H1 (cell line): ENCODE data around the gene KLF18. TPM values are rescaled to one million over a fixed set of nuclear protein-coding genes. Genes with fewer than 3 reads are reported as not detected.

Experiments
- CTCF ChIA-PET: fragments of 300-600 bp; sonication (Branson Sonifier 250); formaldehyde crosslinking; loops from one replicate; lab custom pipeline; 2021; ENCODE audit not compliant: partially characterized antibody; lab: Charles Lee
- POLR2A ChIA-PET: fragments of 300-600 bp; sonication (Branson Sonifier 250); formaldehyde crosslinking; loops from one replicate; lab custom pipeline; 2021; ENCODE audit warnings: inconsistent platforms; ENCODE audit not compliant: partially characterized antibody; lab: Charles Lee
- DNase-seq, 2 experiments: peaks; one replicate each; pipeline versions ENCODE4 v3.0.0 to v3.0.0-alpha.2; 2010 to 2022; ENCODE audit warnings: low spot score in 2 of 2, low read depth in 1 of 2, mixed read lengths in 1 of 2
- FAIRE-seq: peaks from 2 replicates; lab custom pipeline; 2011; peaks lifted over from hg19 to GRCh38; lab: Jason Lieb, UNC
- H2AFZ ChIP-seq: 2 replicates; pipeline ENCODE4 v1.8.1; 2012; ENCODE audit warnings: low read length, inconsistent platforms
- H2AK5ac ChIP-seq: 2 replicates; pipeline ENCODE4 v1.6.1; 2013; ENCODE audit warnings: low read depth, low read length
- H2BK120ac ChIP-seq: replicated peaks from 2 replicates; pipeline ENCODE3; 2013; ENCODE audit warnings: low read depth, low read length, inconsistent platforms
- H2BK12ac ChIP-seq: 2 replicates; pipeline ENCODE4 v1.6.1; 2013; ENCODE audit warnings: low read depth, low read length
- H2BK15ac ChIP-seq: 2 replicates; pipeline ENCODE4 v1.6.1; 2013; ENCODE audit warnings: low read length
- H2BK20ac ChIP-seq: 2 replicates; pipeline ENCODE4 v1.6.1; 2013; ENCODE audit warnings: low read length
- H2BK5ac ChIP-seq: 2 replicates; pipeline ENCODE4 v1.6.1; 2013; ENCODE audit warnings: low read depth, low read length
- H3K14ac ChIP-seq: 2 replicates; pipeline ENCODE4 v1.6.1; 2013; ENCODE audit warnings: inconsistent platforms; ENCODE audit not compliant: insufficient read length
- H3K18ac ChIP-seq: 2 replicates; pipeline ENCODE4 v1.6.1; 2013; ENCODE audit warnings: low read length; ENCODE audit errors: extremely low read depth
- H3K23ac ChIP-seq: 2 replicates; pipeline ENCODE4 v1.6.1; 2013; ENCODE audit warnings: inconsistent platforms; ENCODE audit not compliant: insufficient read length
- H3K23me2 ChIP-seq: 2 replicates; pipeline ENCODE4 v1.6.1; 2013; ENCODE audit warnings: low read depth, low read length
- H3K27ac ChIP-seq: 2 replicates; pipeline ENCODE4 v1.6.1; 2011; ENCODE audit warnings: low read depth, low read length, inconsistent platforms
- H3K27me3 ChIP-seq, 4 experiments: replicated peaks in 1 of 4; 1 replicate in 1 of 4; 2 replicates in 3 of 4; pipeline versions ENCODE4 v1.6.1 to v1.8.1; 2011 to 2013; ENCODE audit warnings: low read length in 3 of 4, mild to moderate bottlenecking in 3 of 4, inconsistent platforms in 2 of 4, mixed read lengths in 2 of 4, moderate library complexity in 1 of 4; ENCODE audit not compliant: control insufficient read depth in 3 of 4, insufficient read depth in 3 of 4; ENCODE audit errors: extremely low read depth in 1 of 4
- H3K36me3 ChIP-seq, 4 experiments: 2 replicates each; pipeline versions ENCODE4 v1.6.1 to v1.8.1; 2011 to 2013; ENCODE audit warnings: mild to moderate bottlenecking in 4 of 4, low read length in 3 of 4, moderate library complexity in 2 of 4, control low read depth in 1 of 4, inconsistent platforms in 1 of 4; ENCODE audit not compliant: insufficient read depth in 4 of 4, control insufficient read depth in 2 of 4
- H3K4ac ChIP-seq: replicated peaks from 2 replicates; pipeline ENCODE3; 2013; ENCODE audit warnings: low read length, low read depth, mixed read lengths, inconsistent platforms; ENCODE audit not compliant: insufficient read length
- H3K4me1 ChIP-seq, 4 experiments: replicated peaks in 1 of 4; 1 replicate in 1 of 4; 2 replicates in 3 of 4; pipeline versions ENCODE4 v1.6.1 to v1.8.1; 2011 to 2013; ENCODE audit warnings: low read length in 3 of 4, inconsistent platforms in 2 of 4, mixed read lengths in 1 of 4; ENCODE audit not compliant: insufficient read depth in 4 of 4, control insufficient read depth in 3 of 4
- H3K4me2 ChIP-seq, 2 experiments: 2 replicates each; pipeline versions ENCODE4 v1.6.1 to v1.8.1; 2011 to 2013; ENCODE audit warnings: low read depth in 2 of 2, low read length in 2 of 2, control low read depth in 1 of 2, inconsistent platforms in 1 of 2, mild to moderate bottlenecking in 1 of 2; ENCODE audit not compliant: insufficient read depth in 1 of 2
- H3K4me3 ChIP-seq, 4 experiments: fragments of 200-600, 300-600 bp in 1 of 4; sonication (generic), shearing (Covaris generic), sonication (Bioruptor Twin) in 1 of 4; 2 replicates each; pipeline versions ENCODE4 v1.5.1 to v1.8.1; 2011 to 2016; ENCODE audit warnings: low read length in 4 of 4, low read depth in 3 of 4, control low read depth in 2 of 4, inconsistent platforms in 2 of 4, mild to moderate bottlenecking in 2 of 4, mixed read lengths in 1 of 4, moderate library complexity in 1 of 4; ENCODE audit not compliant: insufficient read depth in 2 of 4; ENCODE audit errors: extremely low read depth in 1 of 4
- H3K56ac ChIP-seq: replicated peaks from 2 replicates; pipeline ENCODE3; 2013; ENCODE audit warnings: low read depth, mild to moderate bottlenecking, mixed read lengths, low read length, inconsistent platforms; ENCODE audit not compliant: insufficient read length
- H3K79me1 ChIP-seq: 2 replicates; pipeline ENCODE4 v1.6.1; 2013; ENCODE audit warnings: low read depth, low read length, control low read depth
- H3K79me2 ChIP-seq, 2 experiments: 2 replicates each; pipeline versions ENCODE4 v1.6.1 to v1.8.1; 2012 to 2013; ENCODE audit warnings: low read length in 2 of 2, mild to moderate bottlenecking in 2 of 2, inconsistent platforms in 1 of 2; ENCODE audit not compliant: insufficient read depth in 2 of 2, control insufficient read depth in 1 of 2
- H3K9ac ChIP-seq, 4 experiments: replicated peaks in 1 of 4; 1 replicate in 1 of 4; 2 replicates in 3 of 4; pipeline versions ENCODE4 v1.6.1 to v1.8.1; 2011 to 2013; ENCODE audit warnings: low read depth in 3 of 4, low read length in 3 of 4, control low read depth in 2 of 4, mild to moderate bottlenecking in 2 of 4, moderate library complexity in 2 of 4, inconsistent platforms in 1 of 4; ENCODE audit errors: extremely low read depth in 1 of 4
- H3K9me3 ChIP-seq, 2 experiments: 2 replicates each; pipeline versions ENCODE4 v1.6.1 to v1.8.1; 2012 to 2013; ENCODE audit warnings: mild to moderate bottlenecking in 2 of 2, moderate library complexity in 2 of 2, control low read depth in 1 of 2, inconsistent platforms in 1 of 2, low read depth in 1 of 2, low read length in 1 of 2, mixed read lengths in 1 of 2; ENCODE audit not compliant: insufficient read depth in 2 of 2
- H4K20me1 ChIP-seq, 2 experiments: replicated peaks in 1 of 2; 2 replicates each; pipeline versions ENCODE3 to v1.8.1; 2011 to 2013; ENCODE audit warnings: inconsistent platforms in 2 of 2, low read length in 2 of 2, mild to moderate bottlenecking in 1 of 2; ENCODE audit not compliant: insufficient read depth in 2 of 2, control insufficient read depth in 1 of 2
- H4K5ac ChIP-seq: 2 replicates; pipeline ENCODE4 v1.6.1; 2013; ENCODE audit warnings: low read length, low read depth, mixed read lengths, inconsistent platforms; ENCODE audit not compliant: insufficient read length
- H4K8ac ChIP-seq: 2 replicates; pipeline ENCODE4 v1.8.0; 2013; ENCODE audit warnings: mild to moderate bottlenecking, moderate library complexity, low read length, inconsistent platforms; ENCODE audit not compliant: insufficient read depth; ENCODE audit errors: extremely low read depth
- H4K91ac ChIP-seq: replicated peaks from 2 replicates; pipeline ENCODE3; 2013; ENCODE audit warnings: low read length, mixed read lengths, inconsistent platforms; ENCODE audit not compliant: insufficient read length
- CHD2 ChIP-seq: IDR thresholded peaks from 2 replicates; pipeline ENCODE4 v1.6.1; 2012; ENCODE audit warnings: low read length, improper control_type of control experiment
- CTCF ChIP-seq, 3 experiments: IDR thresholded peaks; 1 replicate in 2 of 3; 2 replicates in 1 of 3; pipeline versions ENCODE4 v1.5.1 to v1.6.1; 2011; ENCODE audit warnings: low read length in 3 of 3, mild to moderate bottlenecking in 3 of 3, inconsistent platforms in 2 of 3, low read depth in 1 of 3, moderate library complexity in 1 of 3; ENCODE audit not compliant: insufficient read depth in 1 of 3; ENCODE audit errors: control extremely low read depth in 1 of 3
- RAD21 ChIP-seq, 2 experiments: IDR thresholded peaks in 1 of 2; conservative IDR thresholded peaks in 1 of 2; 2 replicates each; pipeline ENCODE4 v1.6.1; 2011; ENCODE audit warnings: low read depth in 2 of 2, low read length in 2 of 2, improper control_type of control experiment in 1 of 2, inconsistent platforms in 1 of 2, mild to moderate bottlenecking in 1 of 2, moderate library complexity in 1 of 2
- WGBS, 2 experiments: shearing (Covaris generic) in 1 of 2; methylation state at CpG; one replicate each; pipeline versions ENCODE4 v1.1.6 to v1.1.7; 2013 to 2015; ENCODE audit warnings: low lambda C conversion rate in 2 of 2, mixed read lengths in 2 of 2, inconsistent platforms in 1 of 2, low coverage in 1 of 2, missing lambda C conversion rate in 1 of 2; ENCODE audit not compliant: insufficient replicate concordance in 2 of 2, insufficient coverage in 1 of 2, insufficient read length in 1 of 2; ENCODE audit errors: extremely low coverage in 1 of 2, missing lambda C conversion rate in 1 of 2; 5-methylcytosine and 5-hydroxymethylcytosine counted together
- polyA plus RNA-seq, 7 experiments: library from polyadenylated mRNA; depleted of rRNA in 3 of 7; stranded (reverse) in 5 of 7; unstranded in 2 of 7; fragments of >200 nt in 5 of 7; fragments of 200-250 nt in 2 of 7; gene quantifications; 1 replicate in 5 of 7; 2 replicates in 1 of 7; 4 replicates in 1 of 7; pipeline versions ENCODE4 v1.2.1 to v1.2.3, GENCODE V29; 2011 to 2013; ENCODE audit warnings: missing spikeins in 2 of 7, mixed read lengths in 2 of 7
- total RNA-seq: library from RNA; stranded (reverse); fragmentation: NEBNext Ultra II Directional; extraction: Animal tissue kit (Norgen Biotek cat#: 25700); gene quantifications from 2 replicates; pipeline ENCODE4 v1.2.1, GENCODE V29; 2021

Gene KLF18
- total and polyA plus RNA-seq, 2 of the 8 experiments (the other 6 are each of a cell fraction or from before 2014, with no cell fraction given), result 0.09 to 0.15 TPM

- Histone ChIP-seq H3K23me2 (no peaks in the 10 kb centered on the region), H2AK5ac (no peak overlapping the region), H2BK15ac (no peak overlapping the region), H3K4me1 (no peaks in the 10 kb centered on the region; a peak in 1 of 7 replicates), H3K9me3 (peaks cover 6 to 10% of the 10 kb centered on the region in 2 experiments; a peak in 3 of 4 replicates), H3K36me3 (no peaks in the 10 kb centered on the region), H4K20me1 (no peaks in the 10 kb centered on the region), H2BK5ac (no peak overlapping the region), H3K27me3 (no peaks in the 10 kb centered on the region), H4K5ac (no peak overlapping the region), H2BK12ac (no peak overlapping the region), H2BK20ac (no peak overlapping the region), H3K14ac (no peak overlapping the region), H3K4ac (no peak overlapping the region), H2AFZ (no peak overlapping the region), H3K79me1 (no peaks in the 10 kb centered on the region), H3K56ac (no peak overlapping the region), H2BK120ac (no peak overlapping the region), H3K9ac (no peak overlapping the region), H3K4me2 (no peak overlapping the region), H3K18ac (no peak overlapping the region), H3K79me2 (no peaks in the 10 kb centered on the region), H3K23ac (no peak overlapping the region), H3K27ac (no peak overlapping the region), H4K8ac (no peak overlapping the region), H4K91ac (no peak overlapping the region), H3K4me3 (no peak overlapping the region)
- 83% methylated on average over 3 of the region's 3 CpGs; no CpG with 5 or more reads in 1 of the 2 experiments for WGBS, 2 experiments
- ChIA-PET CTCF (interaction anchor here (0.8 to 4.1 kb wide), 14 partner anchors 8 to 483 kb away, joined by 3 to 18 read pairs (median 3); partner anchors contain the start of gene KLF18), POLR2A (interaction anchor here (1.8 kb wide), 1 partner anchor 13 kb away, joined by 4 read pairs; no protein-coding TSS in a partner anchor)
- DNase-seq, result no peak
- no peak for FAIRE-seq
- TF ChIP-seq CHD2 (no peak), CTCF (IDR thresholded peaks at IDR 0.05; ENCODE audit: control extremely low read depth in 1 of 3, insufficient read depth in 1 of 3, low read depth in 1 of 3, low read length in 3 of 3) (peak in 2 of 3 experiments; percentile 13 to 26; a peak in 2 of 4 replicates), RAD21 (IDR thresholded peaks at IDR 0.05 in 1 of 2, conservative IDR thresholded peaks at IDR 0.05 in 1 of 2; ENCODE audit: low read depth in 2 of 2, low read length in 2 of 2) (peak; percentile 14 to 40; a peak in 3 of 4 replicates)
Measured at GRCh38 chr1:44170281-44170823, 28.9 kb upstream of the KLF18 start.
